NCI-H524 treated with DMSO at 0.1 percent for 48 hours (cell line): ENCODE measurements around the gene CYP27B1.
A peak's percentile ranks its signal among the peaks of the same experiment; 100 is the strongest.

Source experiments
- DNase-seq: peaks from one replicate; lab custom pipeline; 2025; lab: John Stamatoyannopoulos, UW

CYP27B1 gene

GRCh38 chr12:57751788-57752667 lies 14.8 kb downstream of the CYP27B1 start, which contains the start of gene CDK4:
Gene CDK4 (minus strand): TSS chr12:57752310. CDS start chr12:57751717, 593 bp downstream.
- peak; percentile 95 for DNase-seq

- DNase-seq, result no peak
Measured at GRCh38 chr12:57751432-57751787, 15.5 kb downstream of the CYP27B1 start.

- no peak for DNase-seq
Measured at GRCh38 chr12:57750561-57751431, 16.1 kb downstream of the CYP27B1 start.

DNA sequence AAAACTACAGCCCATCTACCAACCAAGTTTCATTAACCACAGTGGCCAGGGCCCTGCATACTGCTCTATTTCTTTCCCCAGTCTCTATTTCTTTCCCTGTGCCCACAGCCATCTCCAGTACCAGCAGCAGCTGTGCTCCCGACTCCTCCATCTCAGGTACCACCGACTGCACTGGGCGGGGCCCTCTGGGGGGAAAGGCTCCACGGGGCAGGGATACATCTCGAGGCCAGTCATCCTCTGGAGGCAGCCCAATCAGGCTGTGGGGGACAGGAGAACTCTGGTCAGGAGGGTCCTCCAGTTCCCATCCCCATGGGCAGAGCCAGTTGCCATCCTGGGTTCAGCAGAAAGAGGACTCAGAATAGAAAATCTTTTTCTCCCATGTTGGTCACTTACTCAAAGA lies 17.8 kb downstream of the CYP27B1 start:
- DNase-seq, result no peak

- no peak for DNase-seq
Measured at GRCh38 chr12:57746025-57746424, 20.9 kb downstream of the CYP27B1 start.

DNA sequence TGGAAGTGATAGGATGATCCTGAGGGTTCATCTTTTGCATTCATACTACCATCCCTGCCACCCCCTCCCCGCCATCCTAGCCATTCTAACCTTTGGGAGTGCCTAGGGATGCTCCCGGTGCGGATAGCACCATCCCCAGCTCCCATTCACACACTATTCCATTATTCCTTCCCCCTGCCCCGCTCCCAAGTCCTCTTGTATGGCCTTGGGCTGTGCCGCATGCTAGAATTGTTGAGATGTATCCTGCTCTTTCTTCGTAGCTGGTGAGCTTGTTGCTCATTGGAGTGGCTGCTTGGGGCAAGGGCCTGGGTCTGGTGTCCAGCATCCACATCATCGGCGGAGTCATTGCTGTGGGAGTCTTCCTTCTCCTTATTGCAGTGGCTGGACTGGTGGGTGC lies 21.4 kb downstream of the CYP27B1 start:
- no peak for DNase-seq

DNA sequence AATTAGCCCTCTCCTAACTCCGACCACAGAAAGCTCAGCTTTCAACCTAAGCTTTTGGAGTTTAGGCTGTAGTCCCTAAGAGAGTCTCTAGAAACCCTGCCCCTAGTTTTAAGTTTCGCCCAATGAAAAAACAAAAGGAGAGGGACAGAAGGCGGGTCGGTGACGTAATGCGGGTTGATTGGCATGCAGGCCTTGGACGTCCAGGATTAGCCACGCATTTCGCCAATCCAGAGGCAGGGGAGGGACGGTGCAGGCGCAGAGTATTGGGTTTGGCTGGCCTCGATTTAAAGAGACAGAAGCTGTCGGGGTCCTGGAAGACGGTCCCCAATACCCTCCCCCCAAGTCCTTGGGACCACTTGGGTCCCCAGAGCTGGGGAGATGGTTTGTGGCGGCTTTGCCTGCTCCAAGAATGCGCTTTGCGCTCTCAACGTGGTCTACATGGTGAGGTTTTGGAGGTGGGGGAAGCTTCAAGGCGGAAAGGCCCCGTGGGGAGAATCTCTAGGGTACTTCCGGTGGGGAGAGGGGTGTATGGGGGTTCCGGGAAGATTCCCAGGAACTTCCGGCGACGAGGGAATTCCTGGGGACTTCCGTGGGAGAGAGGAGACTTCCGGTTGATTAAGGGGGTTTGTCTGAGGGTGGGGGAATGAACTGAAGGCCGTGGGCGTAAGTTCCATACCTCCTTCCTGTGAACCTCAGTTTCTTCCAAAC lies 21.9 kb downstream of the CYP27B1 start, which contains the start of gene TSPAN31:
TSPAN31 (plus strand) TSS at position 263 of the 708 bp plus-strand sequence; CDS start at position 379, 116 bp downstream.
- peak; percentile 84 for DNase-seq

GRCh38 chr12:57744194-57744776 lies 22.6 kb downstream of the CYP27B1 start:
- DNase-seq, result no peak

GRCh38 chr12:57743769-57744168 lies 23.1 kb downstream of the CYP27B1 start:
- DNase-seq, result no peak

DNA sequence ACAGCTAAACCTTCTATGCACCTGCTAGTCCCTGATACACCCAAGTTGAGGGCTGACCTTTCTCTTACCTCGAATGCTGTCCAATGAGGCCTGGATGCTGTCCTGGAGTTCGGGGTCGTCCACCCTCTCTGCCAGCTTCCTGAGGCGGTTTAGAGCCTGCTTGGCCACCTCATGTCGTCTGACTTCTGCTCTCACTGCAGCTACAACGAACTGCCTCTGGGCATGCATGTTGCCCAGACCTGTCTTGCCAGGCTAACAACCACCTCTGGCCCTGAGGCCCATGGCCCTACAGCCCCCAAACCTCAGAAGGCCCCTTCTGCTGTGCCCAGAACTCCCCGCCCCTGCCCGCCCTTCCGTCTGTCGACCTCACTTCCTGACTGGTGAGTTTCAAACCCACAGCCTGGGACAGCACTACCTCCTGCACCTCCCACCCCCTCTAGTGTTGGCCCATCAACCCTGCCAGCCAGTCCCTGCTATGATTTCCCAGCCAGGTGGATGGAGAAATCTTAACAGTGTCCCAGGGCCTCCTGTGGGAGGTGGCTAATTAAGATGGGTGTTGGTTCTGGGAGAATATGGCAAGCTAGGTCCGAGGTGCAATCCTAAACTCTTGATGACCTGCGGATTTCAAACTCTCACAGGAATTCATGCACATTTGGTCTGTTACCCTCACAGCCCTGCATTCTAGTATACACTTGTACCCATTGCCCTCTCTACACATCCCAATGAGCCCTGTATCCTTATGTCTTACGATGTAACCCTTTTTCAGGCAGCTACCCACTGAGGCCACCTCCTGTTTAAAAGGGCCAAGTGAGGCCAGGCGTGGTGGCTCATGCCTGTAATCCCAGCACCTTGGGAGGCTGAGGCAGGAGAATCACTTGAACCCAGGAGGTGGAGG lies 24.8 kb downstream of the CYP27B1 start:
- DNase-seq, result no peak

GRCh38 chr12:57741413-57741789 lies 25.5 kb downstream of the CYP27B1 start:
- no peak for DNase-seq

- DNase-seq, result no peak
Measured at GRCh38 chr12:57740656-57741412, 26.0 kb downstream of the CYP27B1 start.

DNA sequence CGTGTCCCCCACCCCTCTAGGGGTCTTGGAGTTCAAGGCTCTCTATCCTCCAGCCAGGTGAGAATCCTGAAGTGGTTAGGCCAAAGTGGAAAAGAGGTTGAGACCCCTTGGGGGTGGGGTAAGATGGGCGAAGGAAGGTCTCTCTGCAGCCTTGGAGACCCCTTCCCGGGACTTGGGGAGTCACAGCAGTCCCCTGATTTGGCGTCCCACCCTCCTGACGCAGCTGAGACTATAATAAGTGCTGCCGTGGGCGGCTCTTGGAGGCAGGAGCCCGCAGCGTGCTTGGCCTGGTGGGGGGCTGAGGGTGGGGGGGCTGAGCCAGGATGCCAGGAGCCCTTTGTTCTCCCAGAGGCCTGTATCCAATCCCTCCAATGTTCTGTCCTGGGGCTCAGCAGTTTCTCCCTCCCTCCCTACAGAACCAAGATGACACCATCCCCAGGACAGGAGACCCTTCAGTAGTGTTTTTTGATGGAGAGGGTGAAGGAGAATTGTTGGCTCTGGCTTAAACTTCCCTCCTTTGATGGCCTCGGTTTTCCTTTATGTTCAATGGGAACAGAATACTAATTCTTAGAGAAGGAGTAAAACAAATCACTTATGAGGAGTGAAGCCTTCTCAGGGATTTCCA lies 26.9 kb downstream of the CYP27B1 start:
- no peak for DNase-seq

DNA sequence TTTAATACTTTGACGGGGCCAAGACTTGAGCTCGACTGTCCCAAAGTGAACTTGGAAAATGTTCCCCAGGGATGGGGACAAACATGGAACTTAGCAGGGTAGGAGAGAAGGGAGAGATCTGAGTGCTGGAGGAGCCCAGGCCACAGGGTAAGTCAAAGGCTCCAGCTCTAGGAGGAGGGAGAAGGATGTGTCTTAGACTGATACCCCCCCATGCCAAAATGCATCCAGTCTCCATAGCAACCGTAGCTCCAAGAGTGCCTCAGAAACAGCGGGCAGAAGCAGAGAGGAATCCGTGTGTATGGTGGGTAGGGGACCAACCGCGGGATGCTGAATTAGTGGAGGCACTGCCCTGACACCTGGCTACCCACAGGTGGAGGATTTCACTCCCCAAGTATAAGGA lies 27.5 kb downstream of the CYP27B1 start:
- no peak for DNase-seq

GRCh38 chr12:57738661-57739237 lies 28.1 kb downstream of the CYP27B1 start, which contains the start of gene AGAP2:
Gene AGAP2 (minus strand): TSS chr12:57738742. CDS start chr12:57738246, 496 bp downstream.
- DNase-seq, result no peak

DNA sequence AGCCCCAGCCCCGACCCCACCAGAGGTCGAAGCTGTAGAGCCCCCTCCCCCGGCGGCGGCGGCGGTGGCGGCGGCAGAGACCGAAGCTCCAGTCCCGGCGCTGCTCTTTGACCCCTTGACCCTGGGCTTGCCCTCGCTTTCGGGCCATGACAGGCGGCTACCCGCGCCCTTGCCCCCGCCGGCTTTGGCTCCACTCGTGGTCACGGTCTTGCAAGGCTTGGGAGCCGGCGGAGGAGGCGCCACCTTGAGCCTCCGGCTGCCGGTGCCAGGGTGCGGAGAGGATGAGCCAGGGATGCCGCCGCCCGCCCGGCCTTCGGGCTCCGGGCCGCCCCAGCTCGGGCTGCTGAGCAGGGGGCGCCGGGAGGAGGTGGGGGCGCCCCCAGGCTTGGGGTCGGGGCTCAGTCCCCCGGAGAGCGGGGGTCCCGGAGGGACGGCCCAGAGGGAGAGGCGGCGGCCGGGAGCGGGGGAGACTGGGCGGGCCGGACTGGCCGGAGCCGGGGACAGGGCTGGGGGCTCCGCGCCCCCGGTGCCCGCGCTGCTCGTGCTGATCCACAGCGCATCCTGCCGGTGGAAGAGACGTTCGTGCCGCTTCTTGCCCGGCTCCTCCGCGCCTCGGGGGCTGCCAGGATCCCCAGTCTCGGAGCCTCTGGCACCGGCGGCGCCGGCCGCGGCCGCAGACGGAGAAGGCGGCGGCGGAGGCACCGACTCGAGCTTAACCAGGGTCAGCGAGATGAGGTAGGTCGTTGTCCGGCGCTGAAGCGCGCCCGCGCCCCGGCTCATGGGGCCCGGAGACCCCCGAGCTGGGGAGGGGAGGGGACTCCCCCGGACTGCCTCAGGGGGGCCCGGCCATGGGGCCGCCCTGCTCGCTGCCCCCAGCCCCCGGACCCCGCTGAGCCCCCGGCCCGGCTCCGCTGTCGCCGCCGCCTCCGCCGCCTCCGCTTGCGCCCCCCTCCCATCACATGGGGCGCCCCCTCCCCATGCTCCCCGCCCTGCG lies 29.1 kb downstream of the CYP27B1 start:
- no peak for DNase-seq

- no peak for DNase-seq
Measured at GRCh38 chr12:57736741-57737466, 30.0 kb downstream of the CYP27B1 start.
